ENCODE results near the gene ABO. TPM values are rescaled to one million over a fixed set of nuclear protein-coding genes. Genes with fewer than 3 reads are reported as not detected.

ABO gene
- total RNA-seq, 1 experiment from 2014 or later = 0.37 TPM

DNA sequence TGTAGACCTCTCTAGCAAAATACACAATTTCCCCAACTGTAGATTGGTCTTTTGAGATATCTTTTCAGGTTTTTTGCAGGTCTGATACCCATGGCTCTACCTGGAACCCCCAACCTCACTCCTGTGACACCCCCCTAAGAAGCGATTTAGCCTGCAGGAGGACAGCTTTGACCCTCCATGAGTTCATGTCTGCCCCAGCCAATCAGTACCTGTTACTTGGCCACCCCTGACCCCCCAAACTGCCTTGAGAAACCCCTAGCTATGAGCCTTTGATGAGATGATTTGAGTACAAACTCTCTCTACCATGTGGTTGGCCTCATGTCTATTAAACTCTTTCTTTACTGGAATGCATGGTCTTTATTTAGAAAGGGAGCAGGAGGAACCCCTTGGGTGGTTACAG is 25.7 kb downstream of the ABO start:
- no peak overlapping the region for H4K5ac ChIP-seq (ENCODE audit: insufficient read length, low read depth, low read length)
- H2BK5ac ChIP-seq (ENCODE audit: insufficient read length, low read length) = no peak overlapping the region
- Mint-ChIP-seq H3K4me3 (no peak overlapping the region), H3K27ac (no peak overlapping the region), H3K4me1 (peaks cover 7 to 13% of the 10 kb centered on the region in 2 experiments), H3K36me3 (ENCODE audit: insufficient read depth in 1 of 3, low read depth in 3 of 3) (no peaks in the 10 kb centered on the region; a peak in 1 of 7 replicates), H3K27me3 (ENCODE audit: low read depth) (peaks cover 47% of the 10 kb centered on the region), H3K9me3 (no peaks in the 10 kb centered on the region)
- H3T11ph ChIP-seq (ENCODE audit: low read length) = no peak overlapping the region
- H2AFZ ChIP-seq (ENCODE audit: low read length) = no peak overlapping the region
- no peaks in the 10 kb centered on the region for H3K27me3 ChIP-seq (ENCODE audit: insufficient read depth, low read length)
- no peaks in the 10 kb centered on the region for H3K9me3 ChIP-seq (ENCODE audit: control insufficient read depth, low read depth, low read length)
- no peak overlapping the region for H2BK15ac ChIP-seq (ENCODE audit: low read depth, low read length)
- H4K91ac ChIP-seq (ENCODE audit: insufficient read length, low read depth, low read length) = no peak overlapping the region
- DNase-seq = no peak
- H3K56ac ChIP-seq (ENCODE audit: insufficient read length, low read depth, low read length) = no peak overlapping the region
- no peak overlapping the region for H3K4me2 ChIP-seq (ENCODE audit: insufficient read depth, insufficient read length, low read length)
- H3K14ac ChIP-seq (ENCODE audit: insufficient read depth, low read length) = no peak overlapping the region
- H3K23me2 ChIP-seq (ENCODE audit: insufficient read length, low read depth, low read length, poor library complexity, severe bottlenecking) = no peaks in the 10 kb centered on the region
- H4K8ac ChIP-seq (replicated peaks; ENCODE audit: insufficient read length, low read depth, low read length) = no peak overlapping the region
- no peaks in the 10 kb centered on the region for H3K79me2 ChIP-seq (ENCODE audit: insufficient read depth, low read length)
- H2BK20ac ChIP-seq (ENCODE audit: low read depth, low read length, poor library complexity, severe bottlenecking) = no peak overlapping the region
- H2BK12ac ChIP-seq (ENCODE audit: insufficient read length, low read depth, low read length) = no peak overlapping the region
- no CpG with 5 or more reads among the region's 1 CpG for WGBS (ENCODE audit: extremely low coverage, insufficient read length, low lambda C conversion rate)
- no peak overlapping the region for H3K23ac ChIP-seq (ENCODE audit: insufficient read length, low read depth, low read length)
- no peak overlapping the region for H3K4ac ChIP-seq (ENCODE audit: low read depth, low read length)
- no peak overlapping the region for H3K18ac ChIP-seq (ENCODE audit: insufficient read length, low read depth, low read length)
- TF ChIP-seq, protein P1, sequence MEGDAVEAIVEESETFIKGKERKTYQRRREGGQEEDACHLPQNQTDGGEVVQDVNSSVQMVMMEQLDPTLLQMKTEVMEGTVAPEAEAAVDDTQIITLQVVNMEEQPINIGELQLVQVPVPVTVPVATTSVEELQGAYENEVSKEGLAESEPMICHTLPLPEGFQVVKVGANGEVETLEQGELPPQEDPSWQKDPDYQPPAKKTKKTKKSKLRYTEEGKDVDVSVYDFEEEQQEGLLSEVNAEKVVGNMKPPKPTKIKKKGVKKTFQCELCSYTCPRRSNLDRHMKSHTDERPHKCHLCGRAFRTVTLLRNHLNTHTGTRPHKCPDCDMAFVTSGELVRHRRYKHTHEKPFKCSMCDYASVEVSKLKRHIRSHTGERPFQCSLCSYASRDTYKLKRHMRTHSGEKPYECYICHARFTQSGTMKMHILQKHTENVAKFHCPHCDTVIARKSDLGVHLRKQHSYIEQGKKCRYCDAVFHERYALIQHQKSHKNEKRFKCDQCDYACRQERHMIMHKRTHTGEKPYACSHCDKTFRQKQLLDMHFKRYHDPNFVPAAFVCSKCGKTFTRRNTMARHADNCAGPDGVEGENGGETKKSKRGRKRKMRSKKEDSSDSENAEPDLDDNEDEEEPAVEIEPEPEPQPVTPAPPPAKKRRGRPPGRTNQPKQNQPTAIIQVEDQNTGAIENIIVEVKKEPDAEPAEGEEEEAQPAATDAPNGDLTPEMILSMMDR (conservative IDR thresholded peaks at IDR 0.05) = no peak
- H2AK5ac ChIP-seq (ENCODE audit: insufficient read length, low read length) = no peak overlapping the region
- H4K20me1 ChIP-seq (ENCODE audit: control insufficient read depth, insufficient read depth, insufficient read length) = no peaks in the 10 kb centered on the region
- H3K79me1 ChIP-seq (ENCODE audit: insufficient read depth, low read depth, low read length, poor library complexity, severe bottlenecking) = no peaks in the 10 kb centered on the region
- H2BK120ac ChIP-seq (ENCODE audit: low read depth, low read length, poor library complexity, severe bottlenecking) = no peak overlapping the region
- H3K27ac ChIP-seq (ENCODE audit: insufficient read length, low read depth, low read length) = no peak overlapping the region
- H3K9ac ChIP-seq (ENCODE audit: extremely low read depth, insufficient read length, low read length) = no peak overlapping the region
- no peaks in the 10 kb centered on the region for H3K4me1 ChIP-seq (ENCODE audit: insufficient read depth, low read length)

Measured in H9 (cell line).